ENCODE measurements around the gene C11orf91.
"Not testable (repeated sequence)": the region's sequence is repeated elsewhere in the genome, so short reads cannot be mapped to it uniquely, and the experiment has no call there.

Gene C11orf91

GRCh38 chr11:33721426-33721825 lies 20.8 kb upstream of the C11orf91 start:
- DNase-seq = no peak

- DNase-seq = no peak
Observed at GRCh38 chr11:33719587-33719986, 19.0 kb upstream of the C11orf91 start.

- DNase-seq = no peak
Observed at GRCh38 chr11:33718440-33718839, 17.8 kb upstream of the C11orf91 start.

GRCh38 chr11:33716243-33716642 lies 15.6 kb upstream of the C11orf91 start:
- no peak for DNase-seq

- DNase-seq = no peak
Observed at GRCh38 chr11:33713856-33714398, 13.3 kb upstream of the C11orf91 start.

GRCh38 chr11:33713151-33713855 lies 12.7 kb upstream of the C11orf91 start:
- no peak for DNase-seq

- no peak for DNase-seq
Observed at GRCh38 chr11:33712436-33712835, 11.8 kb upstream of the C11orf91 start.

- DNase-seq = no peak
Observed at GRCh38 chr11:33709466-33709865, 8.8 kb upstream of the C11orf91 start.

GRCh38 chr11:33708985-33709384 lies 8.4 kb upstream of the C11orf91 start:
- no peak for DNase-seq

GRCh38 chr11:33707831-33708230 lies 7.2 kb upstream of the C11orf91 start:
- DNase-seq = not testable (repeated sequence)

GRCh38 chr11:33706966-33707365 lies 6.3 kb upstream of the C11orf91 start:
- DNase-seq = no peak

- DNase-seq = no peak
Observed at GRCh38 chr11:33706546-33706945, 5.9 kb upstream of the C11orf91 start.

- no peak for DNase-seq
Observed at GRCh38 chr11:33704240-33705002, 3.8 kb upstream of the C11orf91 start.

- no peak for DNase-seq
Observed at GRCh38 chr11:33703788-33704187, 3.2 kb upstream of the C11orf91 start.

- DNase-seq = no peak
Observed at GRCh38 chr11:33703234-33703633, 2.6 kb upstream of the C11orf91 start.

- no peak for DNase-seq
Observed at GRCh38 chr11:33701302-33702230, 940 bp upstream of the C11orf91 start.

- peak in 1 of 6 experiments; percentile 30 for DNase-seq
Observed at GRCh38 chr11:33700063-33700501, 544 bp downstream of the C11orf91 start.

GRCh38 chr11:33699515-33700062 lies 1.0 kb downstream of the C11orf91 start:
- peak in 1 of 6 experiments; percentile 20 for DNase-seq

GRCh38 chr11:33698921-33699320 lies 1.7 kb downstream of the C11orf91 start:
- DNase-seq = no peak

- no peak for DNase-seq
Observed at GRCh38 chr11:33697997-33698396, 2.6 kb downstream of the C11orf91 start.

- no peak for DNase-seq
Observed at GRCh38 chr11:33696931-33697638, 3.5 kb downstream of the C11orf91 start.

GRCh38 chr11:33696411-33696810 lies 4.2 kb downstream of the C11orf91 start:
- peak in 1 of 6 experiments; percentile 5 for DNase-seq

Data from stimulated activated naive CD4-positive, alpha-beta T cell (primary cell).